GM12891 (cell line): ENCODE measurements around the gene CCM2.

ENCODE experiments used
- PAX5 ChIP-seq: IDR thresholded peaks from 2 replicates; pipeline ENCODE4 v1.6.1; 2011; ENCODE audit warnings: low read length, moderate library complexity, mild to moderate bottlenecking; ENCODE audit not compliant: insufficient read depth, severe bottlenecking
- POLR2A ChIP-seq: IDR thresholded peaks from 2 replicates; pipeline ENCODE4 v1.6.1; 2011; ENCODE audit warnings: low read depth, low read length, control low read depth
- POLR2AphosphoS5 ChIP-seq: IDR thresholded peaks from 2 replicates; pipeline ENCODE4 v1.6.1; 2011; ENCODE audit warnings: low read depth, low read length, control low read depth
- TAF1 ChIP-seq: IDR thresholded peaks from 2 replicates; pipeline ENCODE4 v1.6.1; 2011; ENCODE audit warnings: low read depth, low read length, control low read depth

DNA sequence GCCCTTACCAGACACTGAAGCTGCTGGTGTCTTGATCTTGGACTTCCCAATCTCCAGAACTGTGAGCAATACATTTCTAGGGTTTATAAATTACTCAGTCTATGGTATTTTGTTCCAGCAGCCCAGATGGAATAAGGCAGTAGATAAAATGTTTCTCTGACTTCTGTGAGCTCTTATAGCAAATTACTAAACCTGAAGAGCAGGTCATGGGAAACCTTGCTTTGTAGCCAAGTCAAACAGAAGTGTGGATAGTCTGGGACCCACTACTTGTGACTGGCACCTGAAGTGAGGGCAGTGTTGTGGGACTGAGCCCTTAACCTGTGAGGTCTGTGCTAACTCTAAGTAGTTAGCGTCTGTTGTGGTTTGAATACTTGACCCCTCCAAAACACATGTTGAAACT, 116.0 kb downstream of the CCM2 start:
- no peak for TF ChIP-seq POLR2A
- no peak for TF ChIP-seq POLR2AphosphoS5
- no peak for TF ChIP-seq TAF1
- TF ChIP-seq PAX5, result no peak
